ENCODE data around the gene PTTG2. TPM values are rescaled to one million over a fixed set of nuclear protein-coding genes. Genes with fewer than 3 reads are reported as not detected.

The PTTG2 gene
- total and polyA plus RNA-seq, 2 of the 13 experiments (the other 11 are each of a cell fraction or from before 2014, with no cell fraction given) = not detected

- TF ChIP-seq GRHL1 (CRISPR knock-in tag; conservative IDR thresholded peaks at IDR 0.05) = no peak
- no peak for TF ChIP-seq ZNF280B (CRISPR knock-in tag; IDR thresholded peaks at IDR 0.05; ENCODE audit: borderline replicate concordance)
- no peak for TF ChIP-seq ZNF124 (CRISPR knock-in tag; IDR thresholded peaks at IDR 0.05)
- TF ChIP-seq FOXK2 (IDR thresholded peaks at IDR 0.05) = no peak
Measured at GRCh38 chr4:37990731-37991245, 30.6 kb downstream of the PTTG2 start (continued).

DNA sequence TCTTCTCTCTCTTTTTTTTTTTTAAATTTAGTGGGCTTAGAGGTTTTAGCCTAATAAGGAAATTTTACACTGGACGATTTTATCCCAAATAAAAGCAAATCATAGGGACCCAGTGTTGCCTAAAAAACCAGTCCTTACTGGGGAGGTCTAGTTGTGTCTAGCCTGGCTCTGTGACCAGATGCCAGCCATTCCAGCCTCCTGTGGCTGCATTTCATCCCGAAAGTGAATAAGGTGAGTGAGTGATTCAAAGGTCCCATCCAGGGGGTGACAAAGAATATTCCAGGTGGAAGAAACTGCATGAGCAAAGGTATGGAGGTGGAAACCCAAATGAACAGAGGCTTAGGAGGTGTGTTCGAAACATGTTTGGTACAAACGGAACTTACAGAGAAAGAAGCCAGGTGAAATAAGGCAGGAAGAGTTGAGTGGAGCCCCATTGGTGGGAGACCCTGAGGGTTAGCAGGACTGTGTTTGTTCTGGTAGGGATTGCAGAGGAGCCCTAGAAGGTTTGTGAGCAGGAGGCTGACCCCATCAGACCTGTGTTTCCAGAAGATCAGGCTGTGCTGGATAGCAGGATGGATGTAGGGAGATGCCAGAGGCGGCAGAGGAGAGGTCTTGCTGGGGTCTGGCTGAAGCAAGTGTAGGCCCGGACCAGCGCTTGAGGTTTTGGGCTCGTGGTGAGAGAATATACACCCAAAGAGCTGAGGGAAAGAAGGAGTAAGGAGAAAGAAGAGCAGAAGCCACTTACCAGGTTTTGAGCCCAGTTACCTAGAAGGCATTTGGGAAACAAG is 31.6 kb downstream of the PTTG2 start:
- Histone ChIP-seq H4K20me1 (ENCODE audit: insufficient read depth, low read length) (no peaks in the 10 kb centered on the region), H3K9me3 (ENCODE audit: low read length) (no peaks in the 10 kb centered on the region), H3K4me1 (ENCODE audit: insufficient read depth, low read length) (peaks cover 30% of the 10 kb centered on the region), H3K79me2 (ENCODE audit: insufficient read depth, low read length) (peaks cover 5% of the 10 kb centered on the region), H3K27me3 (ENCODE audit: control insufficient read depth in 1 of 2, insufficient read depth in 2 of 2, low read length in 2 of 2) (no peaks in the 10 kb centered on the region), H3K4me3 (replicated peaks in 1 of 3; ENCODE audit: insufficient read depth in 1 of 3, low read depth in 2 of 3, low read length in 3 of 3) (no peak overlapping the region), H3K4me2 (ENCODE audit: low read depth, low read length) (no peak overlapping the region), H3K36me3 (replicated peaks in 1 of 2; ENCODE audit: control insufficient read depth in 1 of 2, insufficient read depth in 2 of 2, low read length in 2 of 2) (no peaks in the 10 kb centered on the region), H3K9ac (ENCODE audit: insufficient read depth, low read depth, low read length) (no peak overlapping the region), H2AFZ (ENCODE audit: low read length) (no peak overlapping the region), H3K27ac (ENCODE audit: extremely low read length, insufficient read depth, low read length) (no peak overlapping the region)
- FAIRE-seq = no peak
- ChIA-PET POLR2A (no interaction called here), CTCF (ENCODE audit: low intra/inter-chr PET ratio, low total read pairs) (no interaction called here)
- 96% methylated on average over 8 of the region's 8 CpGs for WGBS (ENCODE audit: low lambda C conversion rate)
- no peak for DNase-seq (ENCODE audit: low spot score)
- ATAC-seq = no peak
- in situ Hi-C loops (cut with HindIII; ENCODE audit: extremely low pct_ligation_motif_present, low pct_unique_long_range_greater_than_20kb) = no loop called here
- BruUV-seq (replicated peaks) = no TSS peak
- intact Hi-C loops (cut with micrococcal nuclease; ENCODE audit: unreplicated experiment) = no loop called here
- no peak for TF ChIP-seq ZBTB37 (CRISPR knock-in tag; IDR thresholded peaks at IDR 0.05)

Measured in HepG2 (cell line).